K562 (cell line): ENCODE results near the gene DNASE2. TPM values are rescaled to one million over a fixed set of nuclear protein-coding genes. Genes with fewer than 3 reads are reported as not detected.

Source experiments
- ATAC-seq: fragments of 200-7000 bp; cut with Tn5 transposase; 3 replicates; pipeline ENCODE4 v1.9.1; 2020; ENCODE audit warnings: moderate library complexity
- BruUV-seq: library from RNA; stranded (reverse); fragments of 400-500 nt; replicated peaks from 2 replicates; lab custom pipeline; 2021; lab: Mats Ljungman, UMichigan
- CTCF ChIA-PET: fragments of 300-600 bp; formaldehyde crosslinking; extraction: SDS; loops from one replicate; lab custom pipeline; 2021; ENCODE audit warnings: low intra/inter-chr PET ratio; lab: Yijun Ruan, JAX
- POLR2A ChIA-PET: fragments of 300-600, 350-650 bp; sonication (Branson Sonifier 250); formaldehyde crosslinking; extraction: SDS; loops from one replicate; lab custom pipeline; 2021; ENCODE audit warnings: antibody characterized with exemption, inconsistent platforms; lab: Yijun Ruan, JAX
- DNase-seq, 4 experiments: peaks; one replicate each; pipeline versions ENCODE4 v3.0.0 to v3.0.0-alpha.2; 2011 to 2018; ENCODE audit warnings: low spot score in 3 of 4, mixed read lengths in 3 of 4; ENCODE audit errors: extremely low read depth in 1 of 4
- FAIRE-seq: peaks from 2 replicates; lab custom pipeline; 2011; peaks lifted over from hg19 to GRCh38; lab: Jason Lieb, UNC
- H2AFZ ChIP-seq: 2 replicates; pipeline ENCODE4 v1.6.0; 2011; ENCODE audit warnings: low read depth, low read length, control low read depth, inconsistent platforms
- H3K27ac ChIP-seq: fragments of 200-600 bp; 3 replicates; pipeline ENCODE4 v1.8.0; 2011; ENCODE audit warnings: low read depth, mild to moderate bottlenecking, control low read depth, inconsistent platforms, low read length, moderate library complexity, mixed read lengths; ENCODE audit errors: extremely low read depth
- H3K27me3 ChIP-seq, 2 experiments: fragments of 300-600 bp in 1 of 2; 2 replicates in 1 of 2; 3 replicates in 1 of 2; pipeline versions ENCODE4 v1.6.0 to v1.8.0; 2011; ENCODE audit warnings: inconsistent platforms in 2 of 2, low read length in 2 of 2, mild to moderate bottlenecking in 1 of 2, mixed read lengths in 1 of 2, moderate library complexity in 1 of 2; ENCODE audit not compliant: control insufficient read depth in 2 of 2, insufficient read depth in 2 of 2
- H3K36me3 ChIP-seq: fragments of 300-600 bp; 3 replicates; pipeline ENCODE4 v1.8.0; 2011; ENCODE audit warnings: mild to moderate bottlenecking, low read length, inconsistent platforms; ENCODE audit not compliant: control insufficient read depth, insufficient read depth
- H3K4me1 ChIP-seq, 2 experiments: fragments of 200-600 bp in 1 of 2; replicated peaks in 1 of 2; 2 replicates in 1 of 2; 3 replicates in 1 of 2; pipeline versions ENCODE4 v1.5.1 to v1.8.0; 2011; ENCODE audit warnings: inconsistent platforms in 2 of 2, low read length in 2 of 2, mild to moderate bottlenecking in 1 of 2, mixed read lengths in 1 of 2, moderate library complexity in 1 of 2; ENCODE audit not compliant: control insufficient read depth in 2 of 2, insufficient read depth in 2 of 2
- H3K4me2 ChIP-seq: 2 replicates; pipeline ENCODE4 v1.6.1; 2011; ENCODE audit warnings: low read length, control low read depth, inconsistent platforms, mixed read lengths; ENCODE audit not compliant: insufficient read depth
- H3K4me3 ChIP-seq: fragments of 200-600 bp; sonication (generic), shearing (Covaris generic); 2 replicates; pipeline ENCODE4 v1.5.1; 2016; ENCODE audit warnings: control low read depth, inconsistent platforms
- H3K79me2 ChIP-seq: fragments of 200-600 bp; 3 replicates; pipeline ENCODE4 v1.8.0; 2011; ENCODE audit warnings: low read length, inconsistent platforms; ENCODE audit not compliant: control insufficient read depth, insufficient read depth
- H3K9ac ChIP-seq, 2 experiments: 2 replicates each; pipeline versions ENCODE4 v1.6.0 to v1.6.1; 2011; ENCODE audit warnings: low read depth in 2 of 2, low read length in 2 of 2, control low read depth in 1 of 2, inconsistent platforms in 1 of 2, mild to moderate bottlenecking in 1 of 2, mixed read lengths in 1 of 2; ENCODE audit not compliant: insufficient read depth in 1 of 2
- H3K9me1 ChIP-seq: one replicate; pipeline ENCODE4 v1.6.0; 2011; ENCODE audit warnings: inconsistent platforms, mild to moderate bottlenecking, low read length, moderate library complexity; ENCODE audit not compliant: control insufficient read depth, insufficient read depth
- H3K9me3 ChIP-seq: replicated peaks from 2 replicates; pipeline ENCODE4 v1.5.1; 2011; ENCODE audit warnings: low read depth, low read length, inconsistent platforms; ENCODE audit not compliant: control insufficient read depth, insufficient read depth
- H4K20me1 ChIP-seq: replicated peaks from 2 replicates; pipeline ENCODE4 v1.6.1; 2011; ENCODE audit warnings: low read length, inconsistent platforms, mixed read lengths; ENCODE audit not compliant: control insufficient read depth, insufficient read depth
- ADNP ChIP-seq: fragments of 200-800 bp; sonication (Bioruptor generic); IDR thresholded peaks from 2 replicates; pipeline ENCODE4 v1.6.1; 2016; ENCODE audit warnings: missing genetic modification characterization, missing compliant biosample characterization
- ATF2 ChIP-seq: sonication (generic); formaldehyde crosslinking; IDR thresholded peaks from 2 replicates; pipeline ENCODE4 v1.8.1; 2022; ENCODE audit warnings: missing genetic modification reagents
- C11orf30 ChIP-seq: fragments of 450-650 bp; IDR thresholded peaks from 2 replicates; pipeline ENCODE4 v1.6.1; 2016; ENCODE audit warnings: low read depth, mild to moderate bottlenecking
- HSF4 ChIP-seq: fragments of 250-450 bp; sonication (Bioruptor Pico); IDR thresholded peaks from 2 replicates; pipeline ENCODE4 v2.1.2; 2022; ENCODE audit warnings: mild to moderate bottlenecking, moderate library complexity, borderline replicate concordance
- MAFK ChIP-seq: IDR thresholded peaks from 2 replicates; pipeline ENCODE4 v1.6.1; 2011; ENCODE audit warnings: low read length, improper control_type of control experiment
- MNT ChIP-seq, 2 experiments: fragments of 450-650 bp; conservative IDR thresholded peaks; 2 replicates each; pipeline ENCODE4 v1.6.1; 2017; ENCODE audit warnings: mild to moderate bottlenecking in 2 of 2, moderate library complexity in 2 of 2
- NCOA6 ChIP-seq: fragments of 450-650 bp; IDR thresholded peaks from 2 replicates; pipeline ENCODE4 v1.6.1; 2017; ENCODE audit warnings: mild to moderate bottlenecking
- NFIC ChIP-seq: fragments of 450-650 bp; IDR thresholded peaks from 2 replicates; pipeline ENCODE4 v1.6.1; 2017; ENCODE audit warnings: mild to moderate bottlenecking, inconsistent platforms
- SMARCA4 ChIP-seq: fragments of 450-650 bp; IDR thresholded peaks from 2 replicates; pipeline ENCODE4 v1.6.1; 2016
- SOX6 ChIP-seq: fragments of 450-650 bp; IDR thresholded peaks from 2 replicates; pipeline ENCODE4 v1.6.1; 2014; ENCODE audit warnings: mild to moderate bottlenecking
- SP1 ChIP-seq: sonication (generic); formaldehyde crosslinking; IDR thresholded peaks from 2 replicates; pipeline ENCODE4 v1.8.1; 2022; ENCODE audit warnings: mild to moderate bottlenecking, missing genetic modification reagents
- TAF7 ChIP-seq: fragments of 450-650 bp; IDR thresholded peaks from 2 replicates; pipeline ENCODE4 v1.6.1; 2016; ENCODE audit warnings: missing genetic modification characterization, missing compliant biosample characterization
- TAF9B ChIP-seq: fragments of 450-650 bp; IDR thresholded peaks from 2 replicates; pipeline ENCODE4 v1.6.1; 2018; ENCODE audit warnings: mild to moderate bottlenecking; ENCODE audit not compliant: partially characterized antibody
- ZFP91 ChIP-seq: sonication (generic); formaldehyde crosslinking; IDR thresholded peaks from 2 replicates; pipeline ENCODE4 v1.8.0; 2022; ENCODE audit warnings: mild to moderate bottlenecking, missing genetic modification reagents
- ZNF224 ChIP-seq: sonication (generic); formaldehyde crosslinking; IDR thresholded peaks from 2 replicates; pipeline ENCODE4 v1.8.0; 2022; ENCODE audit warnings: mild to moderate bottlenecking, missing genetic modification reagents
- ZNF384 ChIP-seq: IDR thresholded peaks from 2 replicates; pipeline ENCODE4 v1.6.1; 2012; ENCODE audit warnings: low read depth, low read length, improper control_type of control experiment
- ZNF707 ChIP-seq: fragments of 250-450 bp; sonication (Bioruptor Pico); conservative IDR thresholded peaks from 2 replicates; pipeline ENCODE4 v1.8.0; 2022; ENCODE audit warnings: inconsistent platforms, mild to moderate bottlenecking, moderate library complexity
- WGBS: fragments of 100-300 bp; shearing (Covaris generic); methylation state at CpG from one replicate; pipeline ENCODE4 v1.1.6; 2016; ENCODE audit warnings: low coverage, mixed read lengths; ENCODE audit not compliant: insufficient coverage; ENCODE audit errors: missing lambda C conversion rate; 5-methylcytosine and 5-hydroxymethylcytosine counted together
- in situ Hi-C: fragments of 300-500 bp; cut with MboI; formaldehyde crosslinking; loops from 4 replicates; pipeline ENCODE4 v1.15.0; 2018; ENCODE audit warnings: inconsistent platforms, mixed read lengths
- intact Hi-C: fragments of 100-400 bp; cut with micrococcal nuclease; formaldehyde crosslinking; loops from 2 replicates; pipeline ENCODE4 v1.14.2; 2022
- polyA plus RNA-seq, 8 experiments: library from polyadenylated mRNA; depleted of rRNA in 4 of 8; stranded (reverse) in 5 of 8; unstranded in 3 of 8; fragments of >200 nt; fragmentation: Nextera tagmentation in 2 of 8; fragmentation: Illumina TruSeq in 1 of 8; extraction: Ambion mirVana in 2 of 8; extraction: Trizol in 1 of 8; gene quantifications; 2 replicates each; pipeline versions ENCODE4 v1.2.1 to v1.2.3, GENCODE V29; 2011 to 2014; ENCODE audit warnings: inconsistent platforms in 1 of 8, missing spikeins in 1 of 8
- total RNA-seq, 7 experiments: library from RNA; depleted of rRNA in 6 of 7; stranded (reverse); fragments of >200 nt in 6 of 7; fragmentation: Illumina TruSeq in 2 of 7; extraction: Trizol in 2 of 7; gene quantifications; 2 replicates each; pipeline versions ENCODE4 v1.2.1 to v1.2.3, GENCODE V29; 2011 to 2021; ENCODE audit warnings: low replicate concordance in 1 of 7

Gene DNASE2
- total and polyA plus RNA-seq, 9 of the 15 experiments (the other 6 are each of a cell fraction or from before 2014, with no cell fraction given), result 4.4 to 27.0 (median 20.2) TPM

- ChIA-PET POLR2A (no interaction called here), CTCF (interaction anchor here (0.6 kb wide), 1 partner anchor 1661 kb away, joined by 3 read pairs; no protein-coding TSS in a partner anchor)
- intact Hi-C loops, result no loop called here
- peak overlapping the region; percentile 11; the same call in 2 of the 3 replicates for H3K27ac ChIP-seq
- peaks cover 3% of the 10 kb centered on the region for H3K9me1 ChIP-seq
- DNase-seq (peak; percentile 76 to 93 (median 88)), FAIRE-seq (peak; percentile 82), ATAC-seq (peak; percentile 90)
- H3K4me1 ChIP-seq, result peaks cover 4 to 22% of the 10 kb centered on the region in 2 experiments; a peak in 3 of 5 replicates
- no peaks in the 10 kb centered on the region for H3K79me2 ChIP-seq
- H4K20me1 ChIP-seq, result no peaks in the 10 kb centered on the region; the same call in 1 of the 2 replicates
- H3K36me3 ChIP-seq, result no peaks in the 10 kb centered on the region
- in situ Hi-C loops, result no loop called here
- peak overlapping the region in 1 of 2 experiments; percentile 72; a peak in 2 of 4 replicates for H3K9ac ChIP-seq
- H3K4me2 ChIP-seq, result peak overlapping the region; percentile 60
- WGBS, result 3% methylated on average over 30 of the region's 46 CpGs
- 0 out of 2 replicates have a peak overlapping the region, but pooled peaks have one; percentile 10 for H3K4me3 ChIP-seq
- no peaks in the 10 kb centered on the region for H3K9me3 ChIP-seq
- H3K27me3 ChIP-seq, result no peaks in the 10 kb centered on the region
- H2AFZ ChIP-seq, result peak overlapping the region; percentile 93
- BruUV-seq, result no TSS peak
- no peak for TF ChIP-seq TAF7
- no peak for TF ChIP-seq SOX6
- TF ChIP-seq ZFP91 (CRISPR knock-in tag), result no peak
- no peak for TF ChIP-seq ZNF384
- peak; percentile 22 to 63; a peak in 2 of 4 replicates for TF ChIP-seq MNT (conservative IDR thresholded peaks at IDR 0.05)
- TF ChIP-seq ZNF707 (CRISPR knock-in tag), result no peak
- TF ChIP-seq SP1 (CRISPR knock-in tag), result peak; percentile 71
- TF ChIP-seq TAF9B, result no peak
- 0 out of 2 replicates have a peak, but pooled peaks have one; percentile 20 for TF ChIP-seq SMARCA4
- no peak for TF ChIP-seq MAFK
- no peak for TF ChIP-seq ATF2 (CRISPR knock-in tag)
- TF ChIP-seq HSF4 (CRISPR knock-in tag), result no peak
- no peak for TF ChIP-seq ZNF224
- peak; percentile 93 for TF ChIP-seq NFIC
- TF ChIP-seq NCOA6, result peak; percentile 98
- TF ChIP-seq ADNP, result 0 out of 2 replicates have a peak, but pooled peaks have one; percentile 44
- no peak for TF ChIP-seq C11orf30
Observed at GRCh38 chr19:12825254-12826131, 55.8 kb downstream of the DNASE2 start.
